Gastrocnemius medialis (tissue), 4 donors: ENCODE data around the gene BDKRB1.

ENCODE experiments used
- POLR2A ChIP-seq, 2 donors: fragments of 450-650 bp; IDR thresholded peaks; one replicate each; pipeline ENCODE4 v1.6.1; 2017; ENCODE audit warnings: antibody characterized with exemption in 2 of 2, mild to moderate bottlenecking in 2 of 2, moderate library complexity in 2 of 2
- TF ChIP-seq, protein P1 (sequence below), 5 experiments: fragments of 450-650 bp in 3 of 5; fragments of 200-600 bp in 2 of 5; sonication (generic) in 2 of 5; IDR thresholded peaks in 4 of 5; conservative IDR thresholded peaks in 1 of 5; 1 replicate in 4 of 5; 2 replicates in 1 of 5; pipeline ENCODE4 v1.5.1; 2016 to 2019; ENCODE audit warnings: antibody characterized with exemption in 5 of 5, mild to moderate bottlenecking in 3 of 5, moderate library complexity in 3 of 5

GRCh38 chr14:96281486-96281885 is 25.5 kb downstream of the BDKRB1 start:
- no peak for TF ChIP-seq POLR2A (IDR thresholded peaks at IDR 0.05)
- TF ChIP-seq, protein P1, sequence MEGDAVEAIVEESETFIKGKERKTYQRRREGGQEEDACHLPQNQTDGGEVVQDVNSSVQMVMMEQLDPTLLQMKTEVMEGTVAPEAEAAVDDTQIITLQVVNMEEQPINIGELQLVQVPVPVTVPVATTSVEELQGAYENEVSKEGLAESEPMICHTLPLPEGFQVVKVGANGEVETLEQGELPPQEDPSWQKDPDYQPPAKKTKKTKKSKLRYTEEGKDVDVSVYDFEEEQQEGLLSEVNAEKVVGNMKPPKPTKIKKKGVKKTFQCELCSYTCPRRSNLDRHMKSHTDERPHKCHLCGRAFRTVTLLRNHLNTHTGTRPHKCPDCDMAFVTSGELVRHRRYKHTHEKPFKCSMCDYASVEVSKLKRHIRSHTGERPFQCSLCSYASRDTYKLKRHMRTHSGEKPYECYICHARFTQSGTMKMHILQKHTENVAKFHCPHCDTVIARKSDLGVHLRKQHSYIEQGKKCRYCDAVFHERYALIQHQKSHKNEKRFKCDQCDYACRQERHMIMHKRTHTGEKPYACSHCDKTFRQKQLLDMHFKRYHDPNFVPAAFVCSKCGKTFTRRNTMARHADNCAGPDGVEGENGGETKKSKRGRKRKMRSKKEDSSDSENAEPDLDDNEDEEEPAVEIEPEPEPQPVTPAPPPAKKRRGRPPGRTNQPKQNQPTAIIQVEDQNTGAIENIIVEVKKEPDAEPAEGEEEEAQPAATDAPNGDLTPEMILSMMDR (IDR thresholded peaks at IDR 0.05 in 4 of 5, conservative IDR thresholded peaks at IDR 0.05 in 1 of 5) = no peak
